H1 (cell line): Measurements from ENCODE around the gene HOXD10. TPM values are rescaled to one million over a fixed set of nuclear protein-coding genes. Genes with fewer than 3 reads are reported as not detected.

Experiments
- CTCF ChIA-PET: fragments of 300-600 bp; sonication (Branson Sonifier 250); formaldehyde crosslinking; loops from one replicate; lab custom pipeline; 2021; ENCODE audit not compliant: partially characterized antibody; lab: Charles Lee
- POLR2A ChIA-PET: fragments of 300-600 bp; sonication (Branson Sonifier 250); formaldehyde crosslinking; loops from one replicate; lab custom pipeline; 2021; ENCODE audit warnings: inconsistent platforms; ENCODE audit not compliant: partially characterized antibody; lab: Charles Lee
- DNase-seq, 2 experiments: peaks; one replicate each; pipeline versions ENCODE4 v3.0.0 to v3.0.0-alpha.2; 2010 to 2022; ENCODE audit warnings: low spot score in 2 of 2, low read depth in 1 of 2, mixed read lengths in 1 of 2
- FAIRE-seq: peaks from 2 replicates; lab custom pipeline; 2011; peaks lifted over from hg19 to GRCh38; lab: Jason Lieb, UNC
- H2AFZ ChIP-seq: 2 replicates; pipeline ENCODE4 v1.8.1; 2012; ENCODE audit warnings: low read length, inconsistent platforms
- H2AK5ac ChIP-seq: 2 replicates; pipeline ENCODE4 v1.6.1; 2013; ENCODE audit warnings: low read depth, low read length
- H2BK120ac ChIP-seq: replicated peaks from 2 replicates; pipeline ENCODE3; 2013; ENCODE audit warnings: low read depth, low read length, inconsistent platforms
- H2BK12ac ChIP-seq: 2 replicates; pipeline ENCODE4 v1.6.1; 2013; ENCODE audit warnings: low read depth, low read length
- H2BK15ac ChIP-seq: 2 replicates; pipeline ENCODE4 v1.6.1; 2013; ENCODE audit warnings: low read length
- H2BK20ac ChIP-seq: 2 replicates; pipeline ENCODE4 v1.6.1; 2013; ENCODE audit warnings: low read length
- H2BK5ac ChIP-seq: 2 replicates; pipeline ENCODE4 v1.6.1; 2013; ENCODE audit warnings: low read depth, low read length
- H3K14ac ChIP-seq: 2 replicates; pipeline ENCODE4 v1.6.1; 2013; ENCODE audit warnings: inconsistent platforms; ENCODE audit not compliant: insufficient read length
- H3K18ac ChIP-seq: 2 replicates; pipeline ENCODE4 v1.6.1; 2013; ENCODE audit warnings: low read length; ENCODE audit errors: extremely low read depth
- H3K23ac ChIP-seq: 2 replicates; pipeline ENCODE4 v1.6.1; 2013; ENCODE audit warnings: inconsistent platforms; ENCODE audit not compliant: insufficient read length
- H3K23me2 ChIP-seq: 2 replicates; pipeline ENCODE4 v1.6.1; 2013; ENCODE audit warnings: low read depth, low read length
- H3K27ac ChIP-seq: 2 replicates; pipeline ENCODE4 v1.6.1; 2011; ENCODE audit warnings: low read depth, low read length, inconsistent platforms
- H3K27me3 ChIP-seq, 4 experiments: replicated peaks in 1 of 4; 1 replicate in 1 of 4; 2 replicates in 3 of 4; pipeline versions ENCODE4 v1.6.1 to v1.8.1; 2011 to 2013; ENCODE audit warnings: low read length in 3 of 4, mild to moderate bottlenecking in 3 of 4, inconsistent platforms in 2 of 4, mixed read lengths in 2 of 4, moderate library complexity in 1 of 4; ENCODE audit not compliant: control insufficient read depth in 3 of 4, insufficient read depth in 3 of 4; ENCODE audit errors: extremely low read depth in 1 of 4
- H3K36me3 ChIP-seq, 4 experiments: 2 replicates each; pipeline versions ENCODE4 v1.6.1 to v1.8.1; 2011 to 2013; ENCODE audit warnings: mild to moderate bottlenecking in 4 of 4, low read length in 3 of 4, moderate library complexity in 2 of 4, control low read depth in 1 of 4, inconsistent platforms in 1 of 4; ENCODE audit not compliant: insufficient read depth in 4 of 4, control insufficient read depth in 2 of 4
- H3K4ac ChIP-seq: replicated peaks from 2 replicates; pipeline ENCODE3; 2013; ENCODE audit warnings: low read length, low read depth, mixed read lengths, inconsistent platforms; ENCODE audit not compliant: insufficient read length
- H3K4me1 ChIP-seq, 4 experiments: replicated peaks in 1 of 4; 1 replicate in 1 of 4; 2 replicates in 3 of 4; pipeline versions ENCODE4 v1.6.1 to v1.8.1; 2011 to 2013; ENCODE audit warnings: low read length in 3 of 4, inconsistent platforms in 2 of 4, mixed read lengths in 1 of 4; ENCODE audit not compliant: insufficient read depth in 4 of 4, control insufficient read depth in 3 of 4
- H3K4me2 ChIP-seq, 2 experiments: 2 replicates each; pipeline versions ENCODE4 v1.6.1 to v1.8.1; 2011 to 2013; ENCODE audit warnings: low read depth in 2 of 2, low read length in 2 of 2, control low read depth in 1 of 2, inconsistent platforms in 1 of 2, mild to moderate bottlenecking in 1 of 2; ENCODE audit not compliant: insufficient read depth in 1 of 2
- H3K4me3 ChIP-seq, 4 experiments: fragments of 200-600, 300-600 bp in 1 of 4; sonication (generic), shearing (Covaris generic), sonication (Bioruptor Twin) in 1 of 4; 2 replicates each; pipeline versions ENCODE4 v1.5.1 to v1.8.1; 2011 to 2016; ENCODE audit warnings: low read length in 4 of 4, low read depth in 3 of 4, control low read depth in 2 of 4, inconsistent platforms in 2 of 4, mild to moderate bottlenecking in 2 of 4, mixed read lengths in 1 of 4, moderate library complexity in 1 of 4; ENCODE audit not compliant: insufficient read depth in 2 of 4; ENCODE audit errors: extremely low read depth in 1 of 4
- H3K56ac ChIP-seq: replicated peaks from 2 replicates; pipeline ENCODE3; 2013; ENCODE audit warnings: low read depth, mild to moderate bottlenecking, mixed read lengths, low read length, inconsistent platforms; ENCODE audit not compliant: insufficient read length
- H3K79me1 ChIP-seq: 2 replicates; pipeline ENCODE4 v1.6.1; 2013; ENCODE audit warnings: low read depth, low read length, control low read depth
- H3K79me2 ChIP-seq, 2 experiments: 2 replicates each; pipeline versions ENCODE4 v1.6.1 to v1.8.1; 2012 to 2013; ENCODE audit warnings: low read length in 2 of 2, mild to moderate bottlenecking in 2 of 2, inconsistent platforms in 1 of 2; ENCODE audit not compliant: insufficient read depth in 2 of 2, control insufficient read depth in 1 of 2
- H3K9ac ChIP-seq, 4 experiments: replicated peaks in 1 of 4; 1 replicate in 1 of 4; 2 replicates in 3 of 4; pipeline versions ENCODE4 v1.6.1 to v1.8.1; 2011 to 2013; ENCODE audit warnings: low read depth in 3 of 4, low read length in 3 of 4, control low read depth in 2 of 4, mild to moderate bottlenecking in 2 of 4, moderate library complexity in 2 of 4, inconsistent platforms in 1 of 4; ENCODE audit errors: extremely low read depth in 1 of 4
- H3K9me3 ChIP-seq, 2 experiments: 2 replicates each; pipeline versions ENCODE4 v1.6.1 to v1.8.1; 2012 to 2013; ENCODE audit warnings: mild to moderate bottlenecking in 2 of 2, moderate library complexity in 2 of 2, control low read depth in 1 of 2, inconsistent platforms in 1 of 2, low read depth in 1 of 2, low read length in 1 of 2, mixed read lengths in 1 of 2; ENCODE audit not compliant: insufficient read depth in 2 of 2
- H4K20me1 ChIP-seq, 2 experiments: replicated peaks in 1 of 2; 2 replicates each; pipeline versions ENCODE3 to v1.8.1; 2011 to 2013; ENCODE audit warnings: inconsistent platforms in 2 of 2, low read length in 2 of 2, mild to moderate bottlenecking in 1 of 2; ENCODE audit not compliant: insufficient read depth in 2 of 2, control insufficient read depth in 1 of 2
- H4K5ac ChIP-seq: 2 replicates; pipeline ENCODE4 v1.6.1; 2013; ENCODE audit warnings: low read length, low read depth, mixed read lengths, inconsistent platforms; ENCODE audit not compliant: insufficient read length
- H4K8ac ChIP-seq: 2 replicates; pipeline ENCODE4 v1.8.0; 2013; ENCODE audit warnings: mild to moderate bottlenecking, moderate library complexity, low read length, inconsistent platforms; ENCODE audit not compliant: insufficient read depth; ENCODE audit errors: extremely low read depth
- H4K91ac ChIP-seq: replicated peaks from 2 replicates; pipeline ENCODE3; 2013; ENCODE audit warnings: low read length, mixed read lengths, inconsistent platforms; ENCODE audit not compliant: insufficient read length
- CREB1 ChIP-seq: IDR thresholded peaks from 2 replicates; pipeline ENCODE4 v1.6.1; 2012; ENCODE audit warnings: inconsistent platforms
- EZH2 ChIP-seq: fragments of 200-600 bp; sonication (generic); IDR thresholded peaks from 2 replicates; pipeline ENCODE4 v1.7.1; 2012; ENCODE audit warnings: low read depth, mild to moderate bottlenecking, moderate library complexity, low read length, inconsistent platforms; ENCODE audit not compliant: severe bottlenecking
- JUN ChIP-seq: IDR thresholded peaks from 2 replicates; pipeline ENCODE4 v1.6.1; 2011; ENCODE audit warnings: low read depth, mild to moderate bottlenecking, improper control_type of control experiment, low read length
- JUND ChIP-seq: IDR thresholded peaks from 2 replicates; pipeline ENCODE4 v1.6.1; 2011; ENCODE audit warnings: mild to moderate bottlenecking, improper control_type of control experiment, low read length
- KDM4A ChIP-seq: IDR thresholded peaks from one replicate; pipeline ENCODE4 v1.7.1; 2012; ENCODE audit warnings: low read depth, mild to moderate bottlenecking, moderate library complexity, low read length, inconsistent platforms; ENCODE audit not compliant: severe bottlenecking
- KDM5A ChIP-seq: fragments of 200-600 bp; IDR thresholded peaks from 2 replicates; pipeline ENCODE4 v1.7.1; 2012; ENCODE audit warnings: mild to moderate bottlenecking, low read length, inconsistent platforms, mixed read lengths
- NRF1 ChIP-seq: IDR thresholded peaks from 2 replicates; pipeline ENCODE4 v1.6.1; 2011; ENCODE audit warnings: mild to moderate bottlenecking, low read depth, low read length, improper control_type of control experiment
- SP1 ChIP-seq: IDR thresholded peaks from 2 replicates; pipeline ENCODE4 v1.6.1; 2011; ENCODE audit warnings: low read depth, low read length
- SRF ChIP-seq: IDR thresholded peaks from 2 replicates; pipeline ENCODE4 v1.6.1; 2011; ENCODE audit warnings: mild to moderate bottlenecking, low read depth, low read length, moderate library complexity
- SUZ12 ChIP-seq: fragments of 200-600 bp; sonication (generic); IDR thresholded peaks from 2 replicates; pipeline ENCODE4 v1.6.1; 2012; ENCODE audit warnings: mild to moderate bottlenecking, inconsistent platforms, low read length, moderate library complexity, mixed read lengths
- WGBS, 2 experiments: shearing (Covaris generic) in 1 of 2; methylation state at CpG; one replicate each; pipeline versions ENCODE4 v1.1.6 to v1.1.7; 2013 to 2015; ENCODE audit warnings: low lambda C conversion rate in 2 of 2, mixed read lengths in 2 of 2, inconsistent platforms in 1 of 2, low coverage in 1 of 2, missing lambda C conversion rate in 1 of 2; ENCODE audit not compliant: insufficient replicate concordance in 2 of 2, insufficient coverage in 1 of 2, insufficient read length in 1 of 2; ENCODE audit errors: extremely low coverage in 1 of 2, missing lambda C conversion rate in 1 of 2; 5-methylcytosine and 5-hydroxymethylcytosine counted together
- polyA plus RNA-seq, 7 experiments: library from polyadenylated mRNA; depleted of rRNA in 3 of 7; stranded (reverse) in 5 of 7; unstranded in 2 of 7; fragments of >200 nt in 5 of 7; fragments of 200-250 nt in 2 of 7; gene quantifications; 1 replicate in 5 of 7; 2 replicates in 1 of 7; 4 replicates in 1 of 7; pipeline versions ENCODE4 v1.2.1 to v1.2.3, GENCODE V29; 2011 to 2013; ENCODE audit warnings: missing spikeins in 2 of 7, mixed read lengths in 2 of 7
- total RNA-seq: library from RNA; stranded (reverse); fragmentation: NEBNext Ultra II Directional; extraction: Animal tissue kit (Norgen Biotek cat#: 25700); gene quantifications from 2 replicates; pipeline ENCODE4 v1.2.1, GENCODE V29; 2021

The HOXD10 gene
- total and polyA plus RNA-seq, 2 of the 8 experiments (the other 6 are each of a cell fraction or from before 2014, with no cell fraction given), result not detected

- POLR2A ChIA-PET, result no interaction called here
- DNase-seq, result peak in 1 of 2 experiments; percentile 56
- no peak overlapping the region for H4K8ac ChIP-seq
Observed at GRCh38 chr2:176107731-176108181, 8.8 kb upstream of the HOXD10 start.

More at GRCh38 chr2:176107731-176108181, 8.8 kb upstream of the HOXD10 start:
- Histone ChIP-seq H2BK20ac (no peak overlapping the region), H3K4me2 (peak overlapping the region in 1 of 2 experiments; percentile 18; a peak in 1 of 4 replicates), H3K4me3 (no peak overlapping the region), H3K14ac (no peak overlapping the region), H3K18ac (no peak overlapping the region; the same call in 1 of the 2 replicates), H3K23me2 (0 out of 2 replicates have a peak, but pooled peaks cover 2% of the 10 kb centered on the region), H3K56ac (no peak overlapping the region), H2BK12ac (no peak overlapping the region), H4K20me1 (peaks cover 16 to 38% of the 10 kb centered on the region in 2 experiments), H3K23ac (no peak overlapping the region), H4K91ac (no peak overlapping the region), H3K9me3 (no peaks in the 10 kb centered on the region), H4K5ac (no peak overlapping the region), H3K27me3 (peaks cover 98 to 99% (median 99%) of the 10 kb centered on the region in 4 experiments), H3K79me1 (no peaks in the 10 kb centered on the region), H2BK5ac (no peak overlapping the region), H3K9ac (no peak overlapping the region), H3K4ac (no peak overlapping the region), H3K79me2 (no peaks in the 10 kb centered on the region), H3K4me1 (peaks cover 0 to 21% (median 10%) of the 10 kb centered on the region in 4 experiments; a peak in 5 of 7 replicates), H2AFZ (no peak overlapping the region), H3K36me3 (peaks cover 0 to 8% (median 0%) of the 10 kb centered on the region in 4 experiments; a peak in 1 of 8 replicates), H2BK120ac (no peak overlapping the region), H2BK15ac (no peak overlapping the region), H3K27ac (no peak overlapping the region), H2AK5ac (no peak overlapping the region)
- WGBS, 2 experiments, result 7% methylated on average over 11 of the region's 59 CpGs; no CpG with 5 or more reads in 1 of the 2 experiments
- CTCF ChIA-PET, result interaction anchor here (0.6 to 1.2 kb wide), 2 partner anchors 12 to 32 kb away, joined by 3 read pairs; no protein-coding TSS in a partner anchor
- TF ChIP-seq JUN, result no peak
- TF ChIP-seq KDM4A, result no peak
- TF ChIP-seq EZH2, result peak; percentile 79
- no peak for TF ChIP-seq JUND
- TF ChIP-seq CREB1, result no peak
- TF ChIP-seq KDM5A, result no peak
- no peak for TF ChIP-seq SP1
- no peak for TF ChIP-seq NRF1
- TF ChIP-seq SRF, result no peak
- 0 out of 2 replicates have a peak, but pooled peaks have one; percentile 2 for TF ChIP-seq SUZ12
- no peak for FAIRE-seq
